Measurements from ENCODE around the gene OPCML. TPM values are rescaled to one million over a fixed set of nuclear protein-coding genes. Genes with fewer than 3 reads are reported as not detected.
A peak's percentile ranks its signal among the peaks of the same experiment; 100 is the strongest.

Gene OPCML
- total RNA-seq, 1 experiment from 2014 or later = 0.21 TPM

GRCh38 chr11:133127741-133128140 is 404.6 kb downstream of the OPCML start:
- Histone ChIP-seq H3K4me3 (ENCODE audit: insufficient read depth, low read depth, low read length) (no peak overlapping the region), H3K36me3 (replicated peaks; ENCODE audit: control insufficient read depth, insufficient read depth, low read length) (no peaks in the 10 kb centered on the region), H3K27me3 (ENCODE audit: control insufficient read depth, insufficient read depth, low read length) (no peaks in the 10 kb centered on the region)

DNA sequence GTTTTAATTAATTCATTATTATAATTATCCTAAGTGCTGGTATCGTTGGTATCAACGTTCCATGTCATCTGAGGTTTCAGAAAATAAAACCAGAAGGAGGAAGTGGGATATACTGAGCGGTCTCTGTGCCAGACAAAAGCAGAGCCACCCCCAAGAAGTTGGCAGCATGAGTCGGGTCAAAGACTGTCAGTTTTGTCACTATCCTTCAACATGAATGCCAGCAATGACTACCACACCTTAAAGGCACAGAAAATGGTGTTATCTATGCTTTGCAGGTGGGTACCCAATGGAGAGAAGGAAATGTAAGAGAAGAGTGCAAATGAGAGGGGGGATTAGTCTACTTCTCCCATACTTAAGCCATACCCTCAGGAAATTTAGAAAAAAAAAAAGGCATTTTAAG is 408.5 kb downstream of the OPCML start:
- no peaks in the 10 kb centered on the region for H3K36me3 ChIP-seq (replicated peaks; ENCODE audit: control insufficient read depth, insufficient read depth, low read length)
- no peak for DNase-seq
- no peaks in the 10 kb centered on the region for H3K27me3 ChIP-seq (ENCODE audit: control insufficient read depth, insufficient read depth, low read length)
- H3K4me3 ChIP-seq (ENCODE audit: insufficient read depth, low read depth, low read length) = no peak overlapping the region

More at GRCh38 chr11:133127741-133128140, 404.6 kb downstream of the OPCML start:
- DNase-seq = no peak

- no peak overlapping the region for H3K4me3 ChIP-seq (ENCODE audit: insufficient read depth, low read depth, low read length)
- DNase-seq = no peak
- H3K27me3 ChIP-seq (ENCODE audit: control insufficient read depth, insufficient read depth, low read length) = no peaks in the 10 kb centered on the region
- no peaks in the 10 kb centered on the region for H3K36me3 ChIP-seq (replicated peaks; ENCODE audit: control insufficient read depth, insufficient read depth, low read length)
Observed at GRCh38 chr11:133123366-133123765, 408.9 kb downstream of the OPCML start.

DNA sequence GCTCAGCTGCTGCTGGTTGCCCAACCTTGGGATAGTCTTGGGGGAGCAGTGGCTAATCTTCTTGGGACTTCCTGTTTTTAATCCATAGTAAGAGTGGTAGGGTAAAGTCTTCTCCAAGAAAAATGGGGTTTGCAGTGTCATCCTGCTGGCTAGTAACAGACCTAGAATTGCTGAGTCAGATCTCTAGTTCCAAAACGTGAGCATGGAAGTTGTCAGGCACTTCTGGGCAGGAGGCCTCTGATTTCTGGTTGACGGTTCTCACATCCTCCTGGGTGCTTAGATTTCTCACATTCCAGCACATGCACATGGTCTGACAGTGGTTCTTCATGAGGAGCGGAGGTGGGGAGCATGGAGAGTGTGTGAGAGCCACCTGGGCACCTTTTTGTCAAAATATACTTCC is 410.0 kb downstream of the OPCML start:
- Histone ChIP-seq H3K27me3 (ENCODE audit: control insufficient read depth, insufficient read depth, low read length) (no peaks in the 10 kb centered on the region), H3K4me3 (ENCODE audit: insufficient read depth, low read depth, low read length) (no peak overlapping the region), H3K36me3 (replicated peaks; ENCODE audit: control insufficient read depth, insufficient read depth, low read length) (no peaks in the 10 kb centered on the region)
- no peak for DNase-seq

DNA sequence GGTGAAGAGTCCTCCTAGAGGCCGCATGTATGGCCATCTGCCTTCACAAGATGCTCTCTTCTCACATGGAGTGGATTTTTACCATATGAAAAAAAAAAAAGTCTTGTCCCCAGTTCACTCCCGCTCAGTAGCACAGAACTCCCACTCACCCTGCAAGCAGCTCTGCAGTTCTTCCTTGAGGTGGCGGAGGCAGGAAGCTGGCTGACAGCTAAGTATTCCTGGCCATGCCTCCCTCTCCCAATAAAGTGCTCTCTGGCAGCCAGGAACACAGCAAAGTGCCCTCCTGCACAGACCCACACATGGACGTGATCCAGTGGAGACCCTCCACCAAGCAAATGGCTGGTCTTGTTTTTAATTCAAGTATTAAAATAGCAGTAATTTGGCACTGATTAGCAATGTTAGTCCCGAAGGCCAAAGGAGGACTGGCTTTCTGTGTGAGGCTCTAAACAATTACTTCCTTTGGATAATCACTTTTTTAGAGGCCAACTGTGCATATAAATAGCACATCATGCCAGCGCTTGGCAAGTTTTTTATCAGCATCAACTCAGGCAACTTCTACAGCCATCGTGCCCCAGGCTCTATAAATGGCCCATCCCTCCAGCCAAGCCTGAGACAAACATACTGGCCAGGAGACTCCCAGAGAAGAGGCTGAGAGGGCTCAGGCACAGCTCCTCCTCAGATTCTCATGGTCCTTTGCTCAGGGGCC is 413.6 kb downstream of the OPCML start:
- H3K4me3 ChIP-seq (ENCODE audit: insufficient read depth, low read depth, low read length) = no peak overlapping the region
- no peaks in the 10 kb centered on the region for H3K27me3 ChIP-seq (ENCODE audit: control insufficient read depth, insufficient read depth, low read length)
- no peak for DNase-seq
- no peaks in the 10 kb centered on the region for H3K36me3 ChIP-seq (replicated peaks; ENCODE audit: control insufficient read depth, insufficient read depth, low read length)

DNA sequence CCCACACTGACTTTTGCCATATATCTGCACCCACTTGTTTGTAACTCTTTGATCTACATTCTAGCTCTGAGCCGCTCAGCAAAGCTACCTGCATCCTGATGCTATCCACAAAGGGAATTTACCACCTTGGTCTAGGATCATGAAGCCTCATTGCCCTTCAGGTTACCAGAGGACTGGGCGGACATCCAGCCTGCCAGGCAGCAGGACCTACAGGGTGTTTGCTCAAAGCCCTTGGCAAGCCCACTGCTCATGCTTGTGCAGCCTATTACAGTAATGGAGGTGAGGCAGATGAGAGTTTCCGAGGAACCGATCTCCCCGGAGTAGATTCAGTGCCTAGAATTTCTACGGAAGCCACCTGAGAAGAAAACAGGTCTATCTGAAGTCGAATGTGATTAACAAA is 417.2 kb downstream of the OPCML start:
- H3K27me3 ChIP-seq (ENCODE audit: control insufficient read depth, insufficient read depth, low read length) = no peaks in the 10 kb centered on the region
- DNase-seq = no peak
- H3K4me3 ChIP-seq (ENCODE audit: insufficient read depth, low read depth, low read length) = no peak overlapping the region
- H3K36me3 ChIP-seq (replicated peaks; ENCODE audit: control insufficient read depth, insufficient read depth, low read length) = no peaks in the 10 kb centered on the region

- no peak for DNase-seq
- Histone ChIP-seq H3K4me3 (ENCODE audit: insufficient read depth, low read depth, low read length) (no peak overlapping the region), H3K36me3 (replicated peaks; ENCODE audit: control insufficient read depth, insufficient read depth, low read length) (no peaks in the 10 kb centered on the region), H3K27me3 (ENCODE audit: control insufficient read depth, insufficient read depth, low read length) (no peaks in the 10 kb centered on the region)
Observed at GRCh38 chr11:133107763-133108162, 424.5 kb downstream of the OPCML start.

DNA sequence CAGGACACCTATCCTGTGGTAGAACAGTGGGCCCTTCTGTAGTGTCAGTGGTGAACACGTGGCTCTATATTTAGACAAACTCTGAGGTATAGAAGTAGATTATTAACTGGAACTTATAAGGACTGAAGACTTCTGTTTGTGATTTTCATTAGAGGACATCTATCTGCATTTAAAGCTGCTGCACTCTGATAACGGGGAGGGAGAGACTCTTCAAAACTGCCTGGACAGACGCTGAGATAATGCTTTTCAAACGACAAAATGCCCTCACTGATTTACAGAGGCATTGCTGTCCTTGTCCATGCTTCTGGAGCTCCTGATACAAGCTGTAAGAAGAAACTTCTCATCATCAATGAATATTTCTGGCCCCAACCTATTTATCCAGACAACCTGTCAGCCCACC is 425.2 kb downstream of the OPCML start:
- no peak for DNase-seq
- no peaks in the 10 kb centered on the region for H3K27me3 ChIP-seq (ENCODE audit: control insufficient read depth, insufficient read depth, low read length)
- no peaks in the 10 kb centered on the region for H3K36me3 ChIP-seq (replicated peaks; ENCODE audit: control insufficient read depth, insufficient read depth, low read length)
- H3K4me3 ChIP-seq (ENCODE audit: insufficient read depth, low read depth, low read length) = no peak overlapping the region

DNA sequence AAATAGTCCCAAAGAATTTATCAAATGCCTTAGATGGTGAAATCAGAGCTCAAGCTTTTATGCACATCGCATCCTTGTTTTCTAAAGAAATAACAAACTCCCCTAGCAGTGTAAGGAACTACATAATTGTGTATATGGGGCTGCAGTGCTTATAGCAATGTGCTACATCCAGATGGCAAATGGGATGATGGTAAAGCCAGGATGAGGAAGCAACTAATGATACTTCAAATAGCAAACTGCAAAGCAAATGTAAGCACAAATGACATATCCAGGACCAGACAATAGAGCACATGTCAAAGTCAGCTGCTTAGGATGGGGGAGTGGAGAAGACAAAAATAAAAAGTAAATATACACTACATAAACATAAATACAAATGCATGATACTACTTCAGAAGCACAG is 425.9 kb downstream of the OPCML start:
- no peak for DNase-seq
- no peaks in the 10 kb centered on the region for H3K36me3 ChIP-seq (replicated peaks; ENCODE audit: control insufficient read depth, insufficient read depth, low read length)

DNA sequence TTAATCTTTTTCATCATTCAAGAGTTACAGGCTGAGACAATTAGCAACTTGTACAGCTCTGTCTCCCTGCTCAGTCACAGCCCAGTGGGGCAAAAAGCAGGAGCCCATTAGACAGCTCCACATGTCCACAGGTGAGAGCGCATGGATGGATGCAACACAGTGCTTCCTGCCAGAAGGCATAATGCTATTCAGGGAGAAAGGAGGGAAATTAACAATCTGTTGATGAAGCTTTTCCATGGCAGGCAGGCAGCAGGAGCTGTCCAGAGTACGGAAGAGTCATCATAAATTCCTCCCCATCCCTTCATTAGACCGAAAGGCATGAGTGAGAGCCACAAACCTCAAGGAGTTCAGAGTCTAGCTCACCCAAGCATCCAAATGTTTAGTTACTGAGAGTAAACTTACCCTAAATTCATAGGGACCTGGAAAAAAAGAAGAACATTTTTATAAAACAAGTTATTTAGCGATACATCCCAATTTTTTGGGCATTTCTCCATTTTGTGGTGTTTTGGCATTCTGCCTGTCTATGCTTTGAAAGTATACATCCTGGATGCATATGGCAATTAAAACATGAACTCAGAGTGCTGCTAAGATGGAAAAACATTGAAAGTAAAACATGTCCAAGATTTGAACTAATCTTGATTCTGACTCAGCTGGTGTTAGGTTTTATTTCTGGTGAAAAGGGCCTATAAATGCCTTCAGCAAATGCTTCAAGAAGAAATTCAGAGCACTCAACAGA is 428.1 kb downstream of the OPCML start:
- no peak for DNase-seq
- Histone ChIP-seq H3K4me3 (ENCODE audit: insufficient read depth, low read depth, low read length) (no peak overlapping the region), H3K36me3 (replicated peaks; ENCODE audit: control insufficient read depth, insufficient read depth, low read length) (no peaks in the 10 kb centered on the region), H3K27me3 (ENCODE audit: control insufficient read depth, insufficient read depth, low read length) (no peaks in the 10 kb centered on the region)

More for the DNA sequence above, 425.9 kb downstream of the OPCML start:
- Histone ChIP-seq H3K27me3 (ENCODE audit: control insufficient read depth, insufficient read depth, low read length) (no peaks in the 10 kb centered on the region), H3K4me3 (ENCODE audit: insufficient read depth, low read depth, low read length) (no peak overlapping the region)

DNA sequence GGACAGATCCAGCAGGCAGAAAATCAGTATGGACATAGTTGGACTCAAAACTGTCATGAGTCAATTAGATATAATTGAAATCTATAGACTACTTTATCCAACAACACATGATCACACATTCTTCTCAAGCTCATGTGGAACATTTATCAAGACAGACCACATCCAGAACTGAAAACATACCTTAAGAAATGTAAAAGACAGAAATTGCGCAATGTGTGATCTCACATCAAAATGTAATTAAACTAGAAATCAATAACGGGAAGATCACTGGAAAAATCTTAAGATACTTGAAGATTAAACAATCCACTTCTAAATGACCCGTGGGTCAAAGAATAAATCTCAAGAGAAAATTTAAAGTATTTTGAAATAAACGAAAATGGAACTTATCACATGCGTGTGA is 435.3 kb downstream of the OPCML start:
- H3K36me3 ChIP-seq (replicated peaks; ENCODE audit: control insufficient read depth, insufficient read depth, low read length) = no peaks in the 10 kb centered on the region
- DNase-seq = no peak
- H3K27me3 ChIP-seq (ENCODE audit: control insufficient read depth, insufficient read depth, low read length) = no peaks in the 10 kb centered on the region
- H3K4me3 ChIP-seq (ENCODE audit: insufficient read depth, low read depth, low read length) = no peak overlapping the region

- Histone ChIP-seq H3K4me3 (ENCODE audit: insufficient read depth, low read depth, low read length) (no peak overlapping the region), H3K36me3 (replicated peaks; ENCODE audit: control insufficient read depth, insufficient read depth, low read length) (no peaks in the 10 kb centered on the region), H3K27me3 (ENCODE audit: control insufficient read depth, insufficient read depth, low read length) (peaks cover 11% of the 10 kb centered on the region)
- no peak for DNase-seq
Observed at GRCh38 chr11:133086518-133086917, 445.8 kb downstream of the OPCML start.

DNA sequence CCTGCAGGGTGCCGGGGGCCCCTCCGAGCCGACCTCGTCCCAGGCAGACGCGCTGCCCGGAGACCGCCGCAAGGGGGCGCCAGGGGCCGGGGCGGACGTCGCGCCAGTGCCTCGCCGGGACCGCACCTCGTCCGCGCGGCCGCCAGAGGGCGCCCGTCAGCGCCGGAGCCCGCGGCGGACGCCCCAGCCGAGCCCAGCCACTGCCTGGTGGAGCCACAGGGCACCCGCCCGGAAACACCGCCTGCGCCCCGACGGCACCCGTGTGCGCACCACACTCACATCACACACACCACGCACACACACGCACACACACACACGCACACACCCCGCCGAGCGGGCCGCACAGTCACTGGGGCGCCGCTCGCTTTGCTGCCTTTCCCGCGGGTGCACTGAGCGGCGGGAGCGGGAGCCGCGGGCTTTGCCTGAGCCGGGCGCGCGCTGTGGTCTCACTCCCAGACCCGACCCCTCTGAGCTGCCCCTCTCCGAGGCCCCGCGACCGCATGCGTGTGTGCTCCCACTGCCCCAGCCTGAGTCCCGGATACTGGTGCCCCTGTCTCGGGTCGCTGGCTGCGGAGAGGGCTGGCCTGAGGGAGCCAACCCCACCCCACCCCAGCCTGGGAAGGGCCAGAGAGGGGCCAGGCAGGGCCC is 449.3 kb downstream of the OPCML start:
- H3K36me3 ChIP-seq (replicated peaks; ENCODE audit: control insufficient read depth, insufficient read depth, low read length) = no peaks in the 10 kb centered on the region
- H3K4me3 ChIP-seq (ENCODE audit: insufficient read depth, low read depth, low read length) = peak overlapping the region; percentile 65
- DNase-seq = peak; percentile 96
- peaks cover 11% of the 10 kb centered on the region for H3K27me3 ChIP-seq (ENCODE audit: control insufficient read depth, insufficient read depth, low read length)

GRCh38 chr11:133082453-133082781 is 449.9 kb downstream of the OPCML start:
- Histone ChIP-seq H3K36me3 (replicated peaks; ENCODE audit: control insufficient read depth, insufficient read depth, low read length) (no peaks in the 10 kb centered on the region), H3K27me3 (ENCODE audit: control insufficient read depth, insufficient read depth, low read length) (peaks cover 11% of the 10 kb centered on the region), H3K4me3 (ENCODE audit: insufficient read depth, low read depth, low read length) (peak overlapping the region; percentile 24)
- DNase-seq = no peak

Measured in H7 (cell line).